Measurements from ENCODE around the gene HSPA1L. TPM values are rescaled to one million over a fixed set of nuclear protein-coding genes. Genes with fewer than 3 reads are reported as not detected.

HSPA1L gene
- total and polyA plus RNA-seq, 10 of the 15 experiments (the other 5 are each of a cell fraction or from before 2014, with no cell fraction given) = 0.69 to 2.5 (median 1.5) TPM

DNA sequence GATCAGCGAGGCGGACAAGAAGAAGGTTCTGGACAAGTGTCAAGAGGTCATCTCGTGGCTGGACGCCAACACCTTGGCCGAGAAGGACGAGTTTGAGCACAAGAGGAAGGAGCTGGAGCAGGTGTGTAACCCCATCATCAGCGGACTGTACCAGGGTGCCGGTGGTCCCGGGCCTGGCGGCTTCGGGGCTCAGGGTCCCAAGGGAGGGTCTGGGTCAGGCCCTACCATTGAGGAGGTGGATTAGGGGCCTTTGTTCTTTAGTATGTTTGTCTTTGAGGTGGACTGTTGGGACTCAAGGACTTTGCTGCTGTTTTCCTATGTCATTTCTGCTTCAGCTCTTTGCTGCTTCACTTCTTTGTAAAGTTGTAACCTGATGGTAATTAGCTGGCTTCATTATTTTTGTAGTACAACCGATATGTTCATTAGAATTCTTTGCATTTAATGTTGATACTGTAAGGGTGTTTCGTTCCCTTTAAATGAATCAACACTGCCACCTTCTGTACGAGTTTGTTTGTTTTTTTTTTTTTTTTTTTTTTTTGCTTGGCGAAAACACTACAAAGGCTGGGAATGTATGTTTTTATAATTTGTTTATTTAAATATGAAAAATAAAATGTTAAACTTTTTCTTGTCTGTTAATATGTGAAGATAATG, 14.7 kb upstream of the HSPA1L start (continued):
- TF ChIP-seq, protein P1, sequence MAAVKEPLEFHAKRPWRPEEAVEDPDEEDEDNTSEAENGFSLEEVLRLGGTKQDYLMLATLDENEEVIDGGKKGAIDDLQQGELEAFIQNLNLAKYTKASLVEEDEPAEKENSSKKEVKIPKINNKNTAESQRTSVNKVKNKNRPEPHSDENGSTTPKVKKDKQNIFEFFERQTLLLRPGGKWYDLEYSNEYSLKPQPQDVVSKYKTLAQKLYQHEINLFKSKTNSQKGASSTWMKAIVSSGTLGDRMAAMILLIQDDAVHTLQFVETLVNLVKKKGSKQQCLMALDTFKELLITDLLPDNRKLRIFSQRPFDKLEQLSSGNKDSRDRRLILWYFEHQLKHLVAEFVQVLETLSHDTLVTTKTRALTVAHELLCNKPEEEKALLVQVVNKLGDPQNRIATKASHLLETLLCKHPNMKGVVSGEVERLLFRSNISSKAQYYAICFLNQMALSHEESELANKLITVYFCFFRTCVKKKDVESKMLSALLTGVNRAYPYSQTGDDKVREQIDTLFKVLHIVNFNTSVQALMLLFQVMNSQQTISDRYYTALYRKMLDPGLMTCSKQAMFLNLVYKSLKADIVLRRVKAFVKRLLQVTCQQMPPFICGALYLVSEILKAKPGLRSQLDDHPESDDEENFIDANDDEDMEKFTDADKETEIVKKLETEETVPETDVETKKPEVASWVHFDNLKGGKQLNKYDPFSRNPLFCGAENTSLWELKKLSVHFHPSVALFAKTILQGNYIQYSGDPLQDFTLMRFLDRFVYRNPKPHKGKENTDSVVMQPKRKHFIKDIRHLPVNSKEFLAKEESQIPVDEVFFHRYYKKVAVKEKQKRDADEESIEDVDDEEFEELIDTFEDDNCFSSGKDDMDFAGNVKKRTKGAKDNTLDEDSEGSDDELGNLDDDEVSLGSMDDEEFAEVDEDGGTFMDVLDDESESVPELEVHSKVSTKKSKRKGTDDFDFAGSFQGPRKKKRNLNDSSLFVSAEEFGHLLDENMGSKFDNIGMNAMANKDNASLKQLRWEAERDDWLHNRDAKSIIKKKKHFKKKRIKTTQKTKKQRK (IDR thresholded peaks at IDR 0.05; ENCODE audit: low read depth, low read length) = no peak
- TF ChIP-seq ZBED1 (IDR thresholded peaks at IDR 0.05; ENCODE audit: borderline replicate concordance) (no peak), EGR1 (IDR thresholded peaks at IDR 0.05; ENCODE audit: borderline replicate concordance in 1 of 2, low read depth in 2 of 2, low read length in 2 of 2) (no peak), BACH1 (IDR thresholded peaks at IDR 0.05; ENCODE audit: borderline replicate concordance) (peak; percentile 66; the same call in 1 of the 2 replicates), RB1 (IDR thresholded peaks at IDR 0.05; ENCODE audit: borderline replicate concordance) (no peak), SP1 (IDR thresholded peaks at IDR 0.05; ENCODE audit: low read depth, low read length) (no peak), SRF (IDR thresholded peaks at IDR 0.05; ENCODE audit: low read depth in 2 of 2, low read length in 2 of 2) (no peak), NBN (IDR thresholded peaks at IDR 0.05) (peak; percentile 60; the same call in 1 of the 2 replicates), HDGF (IDR thresholded peaks at IDR 0.05) (no peak), IRF4 (IDR thresholded peaks at IDR 0.05; ENCODE audit: low read depth, low read length) (no peak), SIN3A (IDR thresholded peaks at IDR 0.05; ENCODE audit: low read depth, low read length) (peak; percentile 53; the same call in 1 of the 2 replicates)
- TF ChIP-seq, protein P2, sequence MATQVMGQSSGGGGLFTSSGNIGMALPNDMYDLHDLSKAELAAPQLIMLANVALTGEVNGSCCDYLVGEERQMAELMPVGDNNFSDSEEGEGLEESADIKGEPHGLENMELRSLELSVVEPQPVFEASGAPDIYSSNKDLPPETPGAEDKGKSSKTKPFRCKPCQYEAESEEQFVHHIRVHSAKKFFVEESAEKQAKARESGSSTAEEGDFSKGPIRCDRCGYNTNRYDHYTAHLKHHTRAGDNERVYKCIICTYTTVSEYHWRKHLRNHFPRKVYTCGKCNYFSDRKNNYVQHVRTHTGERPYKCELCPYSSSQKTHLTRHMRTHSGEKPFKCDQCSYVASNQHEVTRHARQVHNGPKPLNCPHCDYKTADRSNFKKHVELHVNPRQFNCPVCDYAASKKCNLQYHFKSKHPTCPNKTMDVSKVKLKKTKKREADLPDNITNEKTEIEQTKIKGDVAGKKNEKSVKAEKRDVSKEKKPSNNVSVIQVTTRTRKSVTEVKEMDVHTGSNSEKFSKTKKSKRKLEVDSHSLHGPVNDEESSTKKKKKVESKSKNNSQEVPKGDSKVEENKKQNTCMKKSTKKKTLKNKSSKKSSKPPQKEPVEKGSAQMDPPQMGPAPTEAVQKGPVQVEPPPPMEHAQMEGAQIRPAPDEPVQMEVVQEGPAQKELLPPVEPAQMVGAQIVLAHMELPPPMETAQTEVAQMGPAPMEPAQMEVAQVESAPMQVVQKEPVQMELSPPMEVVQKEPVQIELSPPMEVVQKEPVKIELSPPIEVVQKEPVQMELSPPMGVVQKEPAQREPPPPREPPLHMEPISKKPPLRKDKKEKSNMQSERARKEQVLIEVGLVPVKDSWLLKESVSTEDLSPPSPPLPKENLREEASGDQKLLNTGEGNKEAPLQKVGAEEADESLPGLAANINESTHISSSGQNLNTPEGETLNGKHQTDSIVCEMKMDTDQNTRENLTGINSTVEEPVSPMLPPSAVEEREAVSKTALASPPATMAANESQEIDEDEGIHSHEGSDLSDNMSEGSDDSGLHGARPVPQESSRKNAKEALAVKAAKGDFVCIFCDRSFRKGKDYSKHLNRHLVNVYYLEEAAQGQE (IDR thresholded peaks at IDR 0.05; ENCODE audit: low read depth, low read length) = no peak
- TF ChIP-seq, protein P3, sequence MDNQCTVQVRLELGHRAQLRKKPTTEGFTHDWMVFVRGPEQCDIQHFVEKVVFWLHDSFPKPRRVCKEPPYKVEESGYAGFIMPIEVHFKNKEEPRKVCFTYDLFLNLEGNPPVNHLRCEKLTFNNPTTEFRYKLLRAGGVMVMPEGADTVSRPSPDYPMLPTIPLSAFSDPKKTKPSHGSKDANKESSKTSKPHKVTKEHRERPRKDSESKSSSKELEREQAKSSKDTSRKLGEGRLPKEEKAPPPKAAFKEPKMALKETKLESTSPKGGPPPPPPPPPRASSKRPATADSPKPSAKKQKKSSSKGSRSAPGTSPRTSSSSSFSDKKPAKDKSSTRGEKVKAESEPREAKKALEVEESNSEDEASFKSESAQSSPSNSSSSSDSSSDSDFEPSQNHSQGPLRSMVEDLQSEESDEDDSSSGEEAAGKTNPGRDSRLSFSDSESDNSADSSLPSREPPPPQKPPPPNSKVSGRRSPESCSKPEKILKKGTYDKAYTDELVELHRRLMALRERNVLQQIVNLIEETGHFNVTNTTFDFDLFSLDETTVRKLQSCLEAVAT (IDR thresholded peaks at IDR 0.05) = 0 out of 2 replicates have a peak, but pooled peaks have one; percentile 27
- TF ChIP-seq, protein P4, sequence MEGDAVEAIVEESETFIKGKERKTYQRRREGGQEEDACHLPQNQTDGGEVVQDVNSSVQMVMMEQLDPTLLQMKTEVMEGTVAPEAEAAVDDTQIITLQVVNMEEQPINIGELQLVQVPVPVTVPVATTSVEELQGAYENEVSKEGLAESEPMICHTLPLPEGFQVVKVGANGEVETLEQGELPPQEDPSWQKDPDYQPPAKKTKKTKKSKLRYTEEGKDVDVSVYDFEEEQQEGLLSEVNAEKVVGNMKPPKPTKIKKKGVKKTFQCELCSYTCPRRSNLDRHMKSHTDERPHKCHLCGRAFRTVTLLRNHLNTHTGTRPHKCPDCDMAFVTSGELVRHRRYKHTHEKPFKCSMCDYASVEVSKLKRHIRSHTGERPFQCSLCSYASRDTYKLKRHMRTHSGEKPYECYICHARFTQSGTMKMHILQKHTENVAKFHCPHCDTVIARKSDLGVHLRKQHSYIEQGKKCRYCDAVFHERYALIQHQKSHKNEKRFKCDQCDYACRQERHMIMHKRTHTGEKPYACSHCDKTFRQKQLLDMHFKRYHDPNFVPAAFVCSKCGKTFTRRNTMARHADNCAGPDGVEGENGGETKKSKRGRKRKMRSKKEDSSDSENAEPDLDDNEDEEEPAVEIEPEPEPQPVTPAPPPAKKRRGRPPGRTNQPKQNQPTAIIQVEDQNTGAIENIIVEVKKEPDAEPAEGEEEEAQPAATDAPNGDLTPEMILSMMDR (IDR thresholded peaks at IDR 0.05 in 2 of 3, conservative IDR thresholded peaks at IDR 0.05 in 1 of 3; ENCODE audit: control insufficient read depth in 2 of 3, extremely low read depth in 1 of 3, insufficient read depth in 1 of 3, low read depth in 3 of 3, low read length in 3 of 3) = peak; percentile 15 to 66 (median 40); a peak in 3 of 6 replicates
- TF ChIP-seq, protein P5, sequence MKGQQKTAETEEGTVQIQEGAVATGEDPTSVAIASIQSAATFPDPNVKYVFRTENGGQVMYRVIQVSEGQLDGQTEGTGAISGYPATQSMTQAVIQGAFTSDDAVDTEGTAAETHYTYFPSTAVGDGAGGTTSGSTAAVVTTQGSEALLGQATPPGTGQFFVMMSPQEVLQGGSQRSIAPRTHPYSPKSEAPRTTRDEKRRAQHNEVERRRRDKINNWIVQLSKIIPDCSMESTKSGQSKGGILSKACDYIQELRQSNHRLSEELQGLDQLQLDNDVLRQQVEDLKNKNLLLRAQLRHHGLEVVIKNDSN (IDR thresholded peaks at IDR 0.05; ENCODE audit: borderline replicate concordance, extremely low read length, insufficient read depth, low read depth, low read length) = no peak
- TF ChIP-seq, protein P6, sequence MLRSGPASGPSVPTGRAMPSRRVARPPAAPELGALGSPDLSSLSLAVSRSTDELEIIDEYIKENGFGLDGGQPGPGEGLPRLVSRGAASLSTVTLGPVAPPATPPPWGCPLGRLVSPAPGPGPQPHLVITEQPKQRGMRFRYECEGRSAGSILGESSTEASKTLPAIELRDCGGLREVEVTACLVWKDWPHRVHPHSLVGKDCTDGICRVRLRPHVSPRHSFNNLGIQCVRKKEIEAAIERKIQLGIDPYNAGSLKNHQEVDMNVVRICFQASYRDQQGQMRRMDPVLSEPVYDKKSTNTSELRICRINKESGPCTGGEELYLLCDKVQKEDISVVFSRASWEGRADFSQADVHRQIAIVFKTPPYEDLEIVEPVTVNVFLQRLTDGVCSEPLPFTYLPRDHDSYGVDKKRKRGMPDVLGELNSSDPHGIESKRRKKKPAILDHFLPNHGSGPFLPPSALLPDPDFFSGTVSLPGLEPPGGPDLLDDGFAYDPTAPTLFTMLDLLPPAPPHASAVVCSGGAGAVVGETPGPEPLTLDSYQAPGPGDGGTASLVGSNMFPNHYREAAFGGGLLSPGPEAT (IDR thresholded peaks at IDR 0.05; ENCODE audit: low read depth) = peak; percentile 34; the same call in 1 of the 2 replicates

Data from GM12878 (cell line).